ENCODE results near the gene MS4A6A.
"Not testable (repeated sequence)": the region's sequence is repeated elsewhere in the genome, so short reads cannot be mapped to it uniquely, and the experiment has no call there.

DNA sequence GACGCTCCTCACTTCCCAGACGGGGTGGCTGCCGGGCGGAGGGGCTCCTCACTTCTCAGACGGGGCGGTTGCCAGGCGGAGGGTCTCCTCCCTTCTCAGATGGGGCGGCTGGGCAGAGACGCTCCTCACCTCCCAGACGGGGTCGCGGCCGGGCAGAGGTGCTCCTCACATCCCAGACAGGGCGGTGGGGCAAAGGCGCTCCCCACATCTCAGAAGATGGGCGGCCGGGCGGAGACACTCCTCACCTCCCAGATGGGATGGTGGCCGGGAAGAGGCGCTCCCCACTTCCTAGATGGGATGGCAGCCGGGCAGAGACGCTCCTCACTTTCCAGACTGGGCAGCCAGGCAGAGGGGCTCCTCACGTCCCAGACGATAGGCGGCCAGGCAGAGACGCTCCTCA lies 18.5 kb upstream of the MS4A6A start:
- TF ChIP-seq POLR2AphosphoS5, POLR2A, EP300 (IDR thresholded peaks at IDR 0.05): not testable (repeated sequence)
- TF ChIP-seq, protein P1, sequence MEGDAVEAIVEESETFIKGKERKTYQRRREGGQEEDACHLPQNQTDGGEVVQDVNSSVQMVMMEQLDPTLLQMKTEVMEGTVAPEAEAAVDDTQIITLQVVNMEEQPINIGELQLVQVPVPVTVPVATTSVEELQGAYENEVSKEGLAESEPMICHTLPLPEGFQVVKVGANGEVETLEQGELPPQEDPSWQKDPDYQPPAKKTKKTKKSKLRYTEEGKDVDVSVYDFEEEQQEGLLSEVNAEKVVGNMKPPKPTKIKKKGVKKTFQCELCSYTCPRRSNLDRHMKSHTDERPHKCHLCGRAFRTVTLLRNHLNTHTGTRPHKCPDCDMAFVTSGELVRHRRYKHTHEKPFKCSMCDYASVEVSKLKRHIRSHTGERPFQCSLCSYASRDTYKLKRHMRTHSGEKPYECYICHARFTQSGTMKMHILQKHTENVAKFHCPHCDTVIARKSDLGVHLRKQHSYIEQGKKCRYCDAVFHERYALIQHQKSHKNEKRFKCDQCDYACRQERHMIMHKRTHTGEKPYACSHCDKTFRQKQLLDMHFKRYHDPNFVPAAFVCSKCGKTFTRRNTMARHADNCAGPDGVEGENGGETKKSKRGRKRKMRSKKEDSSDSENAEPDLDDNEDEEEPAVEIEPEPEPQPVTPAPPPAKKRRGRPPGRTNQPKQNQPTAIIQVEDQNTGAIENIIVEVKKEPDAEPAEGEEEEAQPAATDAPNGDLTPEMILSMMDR (IDR thresholded peaks at IDR 0.05), result not testable (repeated sequence)

Measured in sigmoid colon (tissue), 4 donors.